Stimulated activated CD8-positive, alpha-beta memory T cell treated with anti-CD3 and anti-CD28 coated beads, Interleukin-15, amount 100 ng/mL, for 24 hours (primary cell): Measurements from ENCODE around the gene ZFY.

Experiments used
- DNase-seq: peaks from one replicate; pipeline ENCODE4 v3.0.0-alpha.2; 2020; ENCODE audit warnings: low read depth

ZFY gene

DNA sequence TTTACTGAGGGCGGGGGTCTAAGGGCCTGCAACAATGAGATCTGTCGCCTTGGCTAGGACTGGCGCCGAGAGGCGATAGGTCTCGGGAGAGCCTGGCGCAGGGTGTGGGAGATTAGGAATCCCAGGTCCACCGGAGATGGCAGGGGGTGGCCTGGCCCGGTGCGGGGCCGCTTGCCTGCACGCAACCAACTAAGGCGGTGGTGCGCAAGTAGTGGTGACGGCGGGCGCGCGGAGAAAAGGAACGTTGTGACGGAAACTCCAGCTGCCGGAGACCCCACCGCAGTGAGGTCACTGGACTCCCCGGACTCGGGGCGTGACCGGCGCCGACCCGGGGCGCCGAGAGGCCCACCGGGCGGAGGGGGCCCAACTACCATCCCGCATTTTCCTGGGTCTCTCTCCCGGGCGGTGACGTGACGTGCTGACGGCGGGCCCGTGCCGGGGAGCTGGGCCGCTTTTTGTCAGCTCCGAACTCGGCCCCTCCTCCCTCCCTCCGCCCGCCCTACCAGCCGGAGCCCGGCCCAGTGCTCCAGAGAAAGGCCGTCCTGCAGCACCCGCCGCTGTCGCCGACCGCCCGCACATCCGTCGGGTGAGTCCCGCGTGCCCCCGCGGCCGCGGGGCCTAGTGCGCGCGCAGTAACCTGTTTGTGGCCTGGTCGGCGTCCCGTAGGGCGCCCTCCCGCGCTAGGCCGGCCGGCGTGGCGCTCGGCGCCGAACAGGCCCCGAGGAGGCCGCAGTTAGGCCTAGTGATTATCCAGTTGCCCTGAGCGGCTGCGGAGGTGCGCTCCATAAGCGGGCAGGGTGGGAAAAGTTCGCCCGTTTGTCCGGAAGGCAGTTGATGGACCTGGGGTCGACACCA lies at the start of gene ZFY:
Gene ZFY (plus strand): TSS at position 521 of the 855 bp plus-strand sequence. CDS start 18,556 bp downstream, outside the sequence.
- DNase-seq = peak; percentile 16

DNA sequence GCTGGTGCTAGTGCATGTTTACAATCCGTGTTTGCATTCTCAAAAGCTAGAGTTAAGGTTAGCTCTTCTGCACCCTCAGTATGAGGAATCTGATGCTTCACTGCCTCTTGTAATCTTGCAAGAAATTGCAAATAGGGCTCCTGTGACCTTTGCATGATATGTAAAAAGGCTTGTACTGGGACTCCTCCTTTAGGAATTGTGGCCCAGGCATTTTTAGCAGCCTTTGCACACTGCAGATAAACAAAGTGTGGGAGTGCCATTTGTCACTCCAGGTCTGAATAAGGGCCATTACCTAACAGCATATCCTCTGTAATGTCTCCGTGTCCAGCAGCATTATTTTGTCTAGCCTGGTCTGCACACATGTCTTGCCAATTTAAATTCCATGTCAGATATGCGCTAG lies 49.3 kb upstream of the ZFY start:
- DNase-seq = no peak

DNA sequence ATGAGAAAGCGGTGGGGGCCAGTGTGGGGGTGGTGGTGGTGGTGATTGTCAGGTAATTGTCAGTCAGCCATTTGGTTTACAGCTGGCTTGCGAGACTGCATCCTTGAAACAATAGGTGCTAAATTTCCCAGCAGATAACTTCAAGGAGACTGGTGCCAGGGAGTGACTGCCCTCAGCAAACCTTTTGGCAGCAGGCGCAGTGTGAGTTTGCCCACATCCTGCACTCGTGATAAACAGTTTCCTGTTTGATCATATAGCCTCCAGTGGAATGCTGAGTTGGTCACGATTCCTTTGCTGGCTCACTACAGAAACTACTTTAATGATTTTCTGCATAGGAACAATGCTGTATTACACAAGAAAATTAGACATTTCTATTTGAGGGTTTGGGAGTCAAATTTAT lies 47.8 kb upstream of the ZFY start:
- no peak for DNase-seq

DNA sequence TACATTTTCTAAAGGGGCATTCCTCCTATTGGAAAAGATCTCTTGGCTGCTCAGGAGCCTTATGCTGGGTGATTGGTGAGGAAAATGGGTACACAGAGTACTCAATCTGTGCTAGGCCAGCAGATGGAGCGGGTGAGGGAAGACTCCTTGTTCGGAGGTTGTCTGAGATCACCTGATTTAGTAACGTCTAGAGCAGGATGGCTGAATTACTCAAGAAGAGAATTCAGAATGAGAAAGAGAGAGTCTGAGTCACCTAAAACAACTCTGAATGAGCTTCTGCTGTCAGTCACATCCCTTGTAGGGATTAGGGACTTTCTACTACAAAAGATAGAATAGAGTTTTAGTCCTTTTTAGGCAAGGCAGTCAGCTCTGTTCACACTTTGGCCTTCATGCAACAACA lies 47.2 kb upstream of the ZFY start:
- no peak for DNase-seq

DNA sequence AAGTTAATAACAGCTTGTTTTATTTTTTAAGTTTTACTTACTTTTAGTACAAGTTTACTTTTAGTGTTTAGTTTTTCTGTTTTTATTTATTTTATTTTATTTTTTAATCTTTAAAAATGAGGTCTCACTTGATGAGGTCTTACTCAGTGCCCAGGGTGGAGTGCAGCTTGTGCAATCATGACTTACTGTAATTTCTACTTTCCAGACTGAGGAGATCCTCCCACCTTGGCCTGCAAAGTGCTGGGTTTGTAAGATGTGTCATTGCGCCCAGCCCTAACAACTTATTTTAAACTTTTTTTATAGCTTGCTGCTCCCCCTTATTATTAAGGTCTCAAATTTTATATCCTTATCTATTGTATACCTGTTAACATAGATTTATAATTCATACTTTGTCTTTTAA lies 41.7 kb upstream of the ZFY start:
- DNase-seq = no peak

DNA sequence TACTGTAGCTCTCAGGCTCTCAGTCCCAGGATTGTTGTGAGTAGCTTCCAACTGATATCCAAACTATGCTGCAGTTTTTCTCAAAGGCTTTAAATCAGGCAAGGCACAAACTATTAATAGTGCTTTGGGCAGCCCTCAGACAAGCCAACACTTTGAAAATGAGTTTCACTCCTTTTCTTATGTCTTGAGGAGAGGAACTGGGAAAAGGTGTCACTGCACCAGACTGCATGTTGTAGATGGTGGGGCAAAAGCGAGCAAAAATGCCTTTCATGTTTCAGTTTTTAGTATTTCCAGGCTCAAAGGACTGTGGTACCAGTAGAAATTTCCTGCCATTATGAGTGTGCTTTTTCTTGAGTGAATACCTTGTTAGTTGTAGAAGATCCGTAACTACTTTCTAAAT lies 39.1 kb upstream of the ZFY start:
- no peak for DNase-seq

DNA sequence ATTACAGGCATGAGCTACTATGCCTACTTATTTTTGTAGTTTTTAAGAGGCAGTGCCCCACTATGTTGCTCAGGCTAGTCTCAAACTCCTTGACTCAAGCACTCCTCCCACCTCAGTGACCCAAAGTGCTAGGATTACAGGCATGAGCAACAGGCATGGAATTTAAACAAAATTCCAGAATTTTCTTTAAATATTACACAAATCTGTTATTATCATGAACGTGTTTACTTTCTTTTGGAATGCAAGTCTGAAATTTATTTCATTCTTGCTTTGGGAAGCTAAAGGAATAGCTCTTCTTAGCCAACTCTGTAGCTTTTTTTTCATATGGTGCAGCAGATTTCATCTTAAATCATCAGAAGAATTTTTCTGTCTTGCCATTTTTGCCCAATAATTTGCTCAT lies 27.8 kb upstream of the ZFY start:
- no peak for DNase-seq

DNA sequence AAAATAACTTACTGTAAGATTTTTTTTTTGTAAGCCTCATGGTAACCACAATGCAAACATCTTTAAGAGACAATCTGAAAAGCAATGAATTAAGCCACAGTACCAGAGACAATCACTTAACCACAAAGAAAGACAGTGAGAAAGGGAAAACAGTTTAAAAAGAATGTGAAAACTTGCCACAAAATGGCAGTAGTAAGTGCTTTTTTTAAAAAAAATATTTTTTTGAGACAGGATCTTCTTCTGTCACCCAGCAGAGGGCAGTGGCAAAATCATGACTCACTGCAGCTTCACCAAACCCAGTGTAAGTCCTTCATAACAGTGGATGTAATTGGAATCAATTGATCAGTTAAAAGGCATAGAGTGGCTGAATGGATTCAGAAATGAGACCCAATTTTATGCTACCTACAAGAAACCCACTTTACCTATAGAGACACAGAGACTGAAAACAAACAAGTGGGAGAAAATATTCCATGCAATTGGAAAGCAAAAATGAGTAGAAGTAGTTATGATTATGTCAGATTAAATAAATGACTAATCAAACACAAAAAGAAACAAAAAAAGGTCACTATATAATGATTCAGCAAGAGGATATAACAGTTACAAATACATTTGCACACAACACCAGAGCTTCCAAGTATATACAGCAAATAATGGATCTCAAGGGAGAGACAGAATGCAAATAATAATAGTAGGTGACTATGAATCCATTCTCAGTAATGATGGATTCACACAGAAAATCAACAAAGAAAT lies 21.9 kb upstream of the ZFY start:
- no peak for DNase-seq

DNA sequence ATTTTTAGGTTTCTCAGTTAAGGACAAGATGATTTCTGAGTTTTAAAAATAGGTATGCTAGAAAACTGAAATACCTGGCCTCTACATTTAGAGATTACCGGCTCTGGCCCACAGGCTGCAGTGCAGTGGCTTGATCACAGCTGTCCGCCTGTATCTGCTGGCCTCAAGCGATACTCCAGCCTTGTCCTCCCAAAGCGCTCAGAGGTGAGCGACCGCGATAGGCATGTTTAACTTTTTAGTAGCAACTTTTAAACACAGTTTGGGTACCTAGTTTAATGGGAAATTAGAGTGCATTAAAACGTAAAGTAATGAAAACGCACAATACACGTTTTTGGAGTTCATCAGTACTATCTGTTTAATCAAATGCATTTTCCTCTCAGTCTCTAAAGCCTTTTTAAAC lies 1.1 kb upstream of the ZFY start:
- DNase-seq = no peak

DNA sequence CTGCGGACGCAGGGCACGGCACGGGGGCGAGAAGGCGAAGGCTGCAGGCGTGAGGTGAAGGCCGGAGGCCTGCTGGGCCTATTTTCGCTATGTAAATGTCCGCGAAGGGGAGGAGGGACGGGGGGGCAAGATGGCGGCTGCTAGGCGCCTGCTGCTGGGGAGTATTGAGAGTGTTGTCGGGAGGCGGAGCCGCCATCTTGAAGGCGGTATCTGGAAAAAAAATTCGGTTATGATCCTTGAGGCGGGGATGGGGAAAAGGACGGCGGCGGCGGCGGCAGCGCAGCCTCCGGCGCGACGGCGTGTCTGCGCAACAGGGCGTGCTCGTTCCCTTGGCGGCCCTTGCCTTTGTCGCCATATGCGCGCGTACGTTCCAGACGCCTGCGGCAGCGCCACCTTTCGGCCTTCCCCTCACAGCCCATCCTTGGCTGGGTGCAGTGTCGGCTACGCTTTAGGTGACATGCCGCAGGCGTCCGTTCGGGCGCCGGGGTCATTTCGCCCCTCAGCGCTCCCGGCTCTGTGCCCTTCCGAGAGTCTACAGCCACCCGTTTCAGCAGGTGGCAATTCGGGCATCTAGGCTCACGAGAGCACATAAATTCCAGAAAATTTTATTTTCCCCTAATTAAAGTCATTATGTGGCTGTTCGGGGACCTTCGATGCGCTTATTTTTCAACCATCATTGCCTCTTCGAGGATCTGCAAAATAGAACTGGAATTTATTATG lies 695 bp downstream of the ZFY start:
- DNase-seq = peak; percentile 56

DNA sequence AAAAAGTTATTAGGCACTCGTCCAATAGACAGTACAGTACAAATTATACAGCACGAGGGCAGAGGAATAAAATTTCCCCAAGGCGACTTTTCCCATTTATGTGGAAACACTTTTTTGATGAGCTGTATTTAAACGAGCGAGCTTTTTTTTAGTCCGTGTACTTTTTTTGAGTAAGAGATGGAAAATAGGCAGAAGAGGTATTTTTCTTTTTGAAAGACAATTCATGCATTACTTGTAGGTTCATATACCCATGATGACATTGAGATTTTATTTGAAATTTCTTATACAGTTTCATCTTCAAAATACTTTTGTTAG lies 1.2 kb downstream of the ZFY start:
- DNase-seq = no peak

DNA sequence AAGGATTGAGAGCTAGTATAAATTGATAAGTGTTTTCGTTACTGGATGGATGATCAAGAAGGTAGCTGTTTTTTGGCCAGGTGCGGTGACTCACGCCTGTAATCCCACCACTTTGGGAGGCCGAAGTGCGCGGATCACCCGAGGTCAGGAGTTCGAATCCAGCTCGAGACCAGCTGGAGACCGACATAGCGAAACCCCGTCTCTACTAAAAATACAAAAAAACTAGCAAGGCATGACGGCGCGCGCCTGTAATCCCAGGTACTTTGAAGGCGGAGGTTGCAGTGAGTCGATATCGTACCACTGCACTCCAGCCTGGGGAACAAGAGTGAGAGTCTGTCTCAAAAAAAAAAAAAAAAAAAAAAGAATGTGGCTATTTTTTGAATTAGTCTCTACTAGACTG lies 2.0 kb downstream of the ZFY start:
- DNase-seq = no peak

DNA sequence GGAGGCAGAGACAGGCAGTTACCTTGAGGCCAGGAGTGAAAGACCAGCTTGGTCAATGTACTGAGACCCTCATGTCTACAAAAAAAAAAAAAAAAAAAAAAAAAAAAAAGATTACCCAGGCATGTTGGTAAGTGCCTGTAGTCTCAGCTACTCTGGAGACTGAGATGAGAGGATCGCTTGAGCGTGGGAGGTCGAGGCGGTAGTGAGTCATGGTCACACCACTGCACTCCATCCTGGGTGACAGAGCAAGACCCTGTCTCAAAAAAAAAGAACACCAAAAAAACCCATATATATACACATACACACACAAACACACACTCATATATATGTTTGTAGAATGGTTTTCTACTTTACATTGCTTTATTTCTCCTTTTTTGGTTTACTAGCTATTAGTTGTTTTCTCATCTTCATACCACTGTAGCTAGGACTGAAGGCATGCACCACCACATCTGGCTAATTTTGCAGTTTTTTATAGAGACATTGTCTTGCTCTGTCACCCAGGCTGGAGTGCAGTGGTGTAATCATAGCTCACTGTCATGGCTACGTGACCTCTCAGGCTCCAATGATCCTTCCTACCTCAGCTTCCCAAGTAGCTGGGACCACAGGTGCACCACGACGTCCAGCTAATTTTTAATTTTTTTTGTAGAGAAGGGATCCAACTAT lies 14.5 kb downstream of the ZFY start:
- no peak for DNase-seq

DNA sequence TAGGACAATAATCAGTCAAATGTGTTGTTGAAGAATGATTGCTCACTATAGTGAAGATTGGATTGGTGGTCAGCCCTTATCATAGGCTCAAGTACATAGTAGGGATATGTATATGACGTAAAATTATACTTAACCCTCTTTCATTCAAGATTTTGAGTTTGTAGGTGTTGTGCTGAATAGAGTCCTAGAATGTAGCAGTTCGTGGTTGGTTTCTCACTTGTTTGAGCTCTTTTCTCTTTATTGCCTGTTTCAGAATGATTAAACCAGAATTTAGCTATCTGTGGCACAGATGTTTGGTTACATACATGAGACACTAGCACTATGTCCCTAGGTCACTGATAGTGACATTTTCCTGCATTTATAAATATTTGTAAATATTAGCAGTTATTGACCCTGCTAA lies 15.5 kb downstream of the ZFY start:
- no peak for DNase-seq

DNA sequence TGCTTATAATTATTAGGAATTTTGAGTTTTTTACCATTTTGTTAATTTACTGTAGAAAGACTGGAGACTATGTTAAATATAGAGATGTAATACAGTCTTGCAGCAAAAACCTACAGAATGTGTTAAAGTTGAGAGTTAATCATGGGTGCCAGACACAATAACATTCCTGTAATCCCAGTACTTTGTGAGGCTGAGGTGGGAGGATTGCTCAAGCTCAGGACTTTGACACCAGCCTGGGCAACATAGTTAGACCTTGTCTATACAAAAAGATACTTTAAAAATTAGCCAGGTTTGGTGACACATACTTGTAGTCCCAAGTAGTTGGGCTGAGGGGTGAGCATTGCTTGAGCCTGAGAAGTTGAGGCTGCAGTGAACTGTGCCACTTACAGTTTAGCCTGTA lies 17.7 kb downstream of the ZFY start:
- no peak for DNase-seq

DNA sequence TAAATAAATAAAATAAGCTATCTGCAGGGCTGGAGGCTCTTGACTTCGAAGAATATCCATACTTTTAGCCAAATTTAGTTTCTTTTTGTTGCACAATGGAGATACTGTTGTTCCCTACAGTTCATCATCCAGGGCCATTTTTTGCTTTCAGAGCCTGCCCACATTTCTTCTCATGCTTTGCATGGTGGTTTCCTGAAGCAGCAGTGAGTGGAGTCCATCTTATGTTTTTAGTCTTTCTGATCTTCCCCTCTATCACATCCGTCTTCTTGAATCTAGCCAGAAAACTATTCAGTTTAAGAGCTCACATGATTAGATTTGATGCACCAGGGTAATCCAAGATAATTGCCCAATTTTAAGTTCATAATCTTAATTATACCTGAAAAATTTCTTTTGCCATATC lies 19.6 kb downstream of the ZFY start:
- no peak for DNase-seq

DNA sequence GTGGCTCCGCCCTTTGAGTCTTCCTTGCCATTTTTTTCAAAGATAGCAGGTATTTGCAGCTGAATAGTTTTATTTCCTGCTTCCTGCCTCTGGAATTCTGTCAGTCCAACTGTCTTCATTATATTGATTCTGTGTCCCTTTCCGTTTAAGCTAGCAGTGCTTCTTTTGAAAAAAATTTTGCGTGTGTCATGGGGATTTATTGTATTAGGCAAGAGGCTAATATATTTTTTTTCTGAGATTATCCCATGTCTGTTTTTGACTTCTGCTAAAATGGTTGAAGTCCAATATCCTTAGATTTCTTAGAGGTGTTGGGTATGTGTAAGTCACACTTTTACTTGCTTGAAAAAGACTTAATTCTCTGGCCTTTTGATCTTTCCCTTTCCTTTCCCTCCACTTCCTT lies 20.4 kb downstream of the ZFY start:
- DNase-seq = no peak

DNA sequence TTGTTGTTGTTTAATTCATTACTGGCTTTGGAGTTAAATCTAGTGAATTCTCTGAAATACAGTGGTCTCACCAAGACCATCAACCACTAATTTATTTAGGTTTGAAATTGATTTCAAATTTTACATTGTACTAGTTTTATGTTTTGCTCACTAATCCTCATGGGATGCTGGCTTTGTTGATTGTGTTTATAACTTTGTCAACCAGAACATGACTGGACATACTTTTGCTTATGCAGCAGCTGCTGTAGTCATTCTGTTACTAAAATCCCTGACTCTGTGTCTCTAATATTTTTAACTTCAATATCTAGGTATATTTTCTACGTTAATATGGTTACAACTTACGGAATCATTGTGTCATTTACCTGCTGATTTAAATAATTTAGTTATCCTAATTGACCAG lies 26.9 kb downstream of the ZFY start:
- DNase-seq = no peak

DNA sequence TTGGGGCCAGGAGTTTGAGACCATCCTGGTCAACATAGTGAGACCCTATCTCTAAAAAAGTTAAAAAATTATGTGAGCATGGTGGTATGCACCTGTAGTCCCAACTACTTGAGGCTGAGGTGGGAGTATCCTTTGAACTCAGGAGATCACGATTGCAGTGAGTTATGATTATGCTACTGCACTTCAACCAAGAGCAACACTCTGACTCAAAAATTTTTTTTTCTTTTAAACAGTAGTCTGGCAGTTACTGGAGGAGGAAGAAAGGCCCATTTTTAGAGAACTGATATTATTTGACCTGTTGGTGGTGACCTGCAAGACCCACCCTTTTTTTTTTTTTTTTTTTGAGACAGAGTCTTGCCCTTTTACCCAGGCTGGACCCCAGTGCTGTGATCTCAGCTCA lies 29.6 kb downstream of the ZFY start:
- no peak for DNase-seq

DNA sequence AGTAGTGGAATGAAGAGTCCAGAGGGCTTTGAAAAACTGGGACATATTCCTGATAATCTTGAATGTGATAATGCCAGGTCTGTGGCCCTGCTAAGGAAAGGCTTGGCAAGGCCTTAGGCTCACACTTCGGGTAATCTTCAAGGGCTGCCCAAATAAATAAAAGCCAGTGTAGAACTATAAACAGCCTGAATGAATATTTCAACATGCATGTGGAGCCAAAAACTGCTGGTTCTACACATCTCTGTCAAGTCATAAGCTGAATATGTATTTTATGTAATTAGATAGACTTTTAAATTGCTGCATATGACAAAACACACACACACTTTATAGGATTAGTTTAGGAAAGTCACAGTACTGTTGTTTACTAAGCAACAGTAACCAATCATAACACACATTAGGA lies 30.4 kb downstream of the ZFY start:
- DNase-seq = no peak

DNA sequence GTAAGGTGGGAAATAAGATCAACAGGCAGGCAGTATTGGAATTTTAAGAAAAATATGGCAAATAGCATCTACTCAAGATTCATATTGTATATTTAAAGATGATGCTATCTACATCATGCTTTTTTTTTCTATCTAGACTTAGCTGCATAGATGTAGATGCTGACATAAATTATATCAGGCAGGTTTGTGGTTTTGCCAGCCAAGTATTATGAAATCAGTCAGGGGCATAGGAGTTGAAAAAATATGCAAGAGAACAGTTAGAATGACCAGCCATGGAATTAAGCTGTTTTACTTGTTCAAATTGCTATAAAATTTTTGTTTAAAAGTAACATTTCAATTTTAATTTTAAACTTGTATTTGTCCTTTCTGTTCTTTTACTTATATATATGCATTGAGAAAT lies 34.4 kb downstream of the ZFY start:
- DNase-seq = no peak

DNA sequence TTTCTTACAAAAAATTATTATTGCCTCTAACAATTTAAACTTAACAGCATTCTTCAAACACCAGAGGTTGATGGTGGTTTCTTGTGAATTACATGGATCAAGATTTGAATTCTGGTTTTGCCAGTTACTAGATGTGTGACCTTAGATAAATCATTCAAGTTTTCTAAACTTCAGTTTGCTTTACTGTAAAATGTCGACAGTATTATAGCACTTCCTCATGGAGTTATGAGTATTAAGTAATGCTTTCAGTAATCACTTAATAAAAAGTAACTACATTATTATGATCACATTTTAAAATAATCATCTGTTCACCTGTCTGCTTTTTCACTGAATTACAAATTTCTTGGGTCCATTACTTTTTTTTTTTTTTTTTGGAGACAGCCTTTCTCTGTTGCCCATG lies 37.5 kb downstream of the ZFY start:
- DNase-seq = no peak
